Kidney epithelial cell (primary cell): ENCODE results near the gene RFFL. TPM values are rescaled to one million over a fixed set of nuclear protein-coding genes. Genes with fewer than 3 reads are reported as not detected.

ENCODE experiments used
- DNase-seq: peaks from one replicate; pipeline ENCODE4 v3.0.0-alpha.2; 2010; ENCODE audit warnings: low read depth
- H3K27me3 ChIP-seq: 2 replicates; pipeline ENCODE4 v1.6.0; 2011; ENCODE audit warnings: low read length; ENCODE audit not compliant: control insufficient read depth, insufficient read depth
- H3K36me3 ChIP-seq: 2 replicates; pipeline ENCODE4 v1.5.1; 2011; ENCODE audit warnings: low read length; ENCODE audit not compliant: control insufficient read depth, insufficient read depth
- H3K4me3 ChIP-seq: 2 replicates; pipeline ENCODE4 v1.5.1; 2011; ENCODE audit warnings: low read depth, mild to moderate bottlenecking, control low read depth, low read length
- total RNA-seq: library from RNA; depleted of rRNA; stranded (reverse); fragments of >200 nt; gene quantifications from 2 replicates; pipeline ENCODE4 v1.2.3, GENCODE V29; 2015
- TF ChIP-seq, protein P1 (sequence below): IDR thresholded peaks from 2 replicates; pipeline ENCODE4 v1.5.1; 2011; ENCODE audit warnings: mild to moderate bottlenecking, moderate library complexity, low read length, control low read depth, inconsistent platforms; ENCODE audit not compliant: insufficient read depth, poor library complexity, severe bottlenecking

RFFL gene
- total RNA-seq, 1 donor from 2014 or later: 14.1 TPM

DNA sequence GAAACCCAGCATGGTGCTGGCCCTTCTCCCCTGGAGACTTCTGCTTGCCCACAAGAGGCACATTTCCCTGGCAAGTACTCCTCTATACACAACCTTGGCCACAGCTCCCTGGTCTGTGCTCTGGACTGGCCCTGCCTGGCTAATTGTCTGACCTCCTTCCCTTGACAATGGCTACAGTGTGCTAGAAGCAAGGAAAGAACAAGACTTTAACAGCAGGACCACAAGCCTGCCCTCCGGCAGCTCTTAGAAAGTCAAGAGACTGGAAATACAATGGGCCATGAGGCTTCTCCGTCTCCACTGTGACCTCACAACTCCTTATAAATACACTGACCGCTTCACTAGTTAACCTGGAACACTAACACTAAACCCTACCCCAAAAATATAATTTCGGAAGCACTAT is 46.5 kb downstream of the RFFL start:
- Histone ChIP-seq H3K4me3 (no peak overlapping the region), H3K36me3 (peaks cover 2% of the 10 kb centered on the region), H3K27me3 (no peaks in the 10 kb centered on the region)
- no peak for DNase-seq
- TF ChIP-seq, protein P1, sequence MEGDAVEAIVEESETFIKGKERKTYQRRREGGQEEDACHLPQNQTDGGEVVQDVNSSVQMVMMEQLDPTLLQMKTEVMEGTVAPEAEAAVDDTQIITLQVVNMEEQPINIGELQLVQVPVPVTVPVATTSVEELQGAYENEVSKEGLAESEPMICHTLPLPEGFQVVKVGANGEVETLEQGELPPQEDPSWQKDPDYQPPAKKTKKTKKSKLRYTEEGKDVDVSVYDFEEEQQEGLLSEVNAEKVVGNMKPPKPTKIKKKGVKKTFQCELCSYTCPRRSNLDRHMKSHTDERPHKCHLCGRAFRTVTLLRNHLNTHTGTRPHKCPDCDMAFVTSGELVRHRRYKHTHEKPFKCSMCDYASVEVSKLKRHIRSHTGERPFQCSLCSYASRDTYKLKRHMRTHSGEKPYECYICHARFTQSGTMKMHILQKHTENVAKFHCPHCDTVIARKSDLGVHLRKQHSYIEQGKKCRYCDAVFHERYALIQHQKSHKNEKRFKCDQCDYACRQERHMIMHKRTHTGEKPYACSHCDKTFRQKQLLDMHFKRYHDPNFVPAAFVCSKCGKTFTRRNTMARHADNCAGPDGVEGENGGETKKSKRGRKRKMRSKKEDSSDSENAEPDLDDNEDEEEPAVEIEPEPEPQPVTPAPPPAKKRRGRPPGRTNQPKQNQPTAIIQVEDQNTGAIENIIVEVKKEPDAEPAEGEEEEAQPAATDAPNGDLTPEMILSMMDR: no peak

DNA sequence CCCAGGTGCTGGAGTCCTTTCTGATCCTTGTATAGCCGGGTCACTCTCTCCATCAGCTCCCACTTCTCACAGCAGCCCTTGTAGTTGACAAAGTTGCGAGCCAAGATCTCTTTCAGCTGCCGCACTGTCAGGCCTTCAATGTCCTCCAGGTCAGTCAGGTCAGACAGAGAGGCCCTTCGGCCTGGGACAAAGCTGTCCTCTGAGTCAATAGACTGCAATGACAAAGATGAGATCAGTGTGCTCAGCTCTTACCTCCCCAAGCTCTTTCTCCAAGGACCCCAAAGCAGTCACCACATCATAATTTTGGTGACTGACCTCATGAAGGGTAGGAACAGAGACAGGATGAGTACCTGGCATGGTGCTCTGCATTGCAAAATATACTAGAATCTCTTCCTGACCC is 47.1 kb downstream of the RFFL start:
- TF ChIP-seq, protein P1: no peak
- no peak for DNase-seq
- H3K36me3 ChIP-seq: peaks cover 2% of the 10 kb centered on the region

DNA sequence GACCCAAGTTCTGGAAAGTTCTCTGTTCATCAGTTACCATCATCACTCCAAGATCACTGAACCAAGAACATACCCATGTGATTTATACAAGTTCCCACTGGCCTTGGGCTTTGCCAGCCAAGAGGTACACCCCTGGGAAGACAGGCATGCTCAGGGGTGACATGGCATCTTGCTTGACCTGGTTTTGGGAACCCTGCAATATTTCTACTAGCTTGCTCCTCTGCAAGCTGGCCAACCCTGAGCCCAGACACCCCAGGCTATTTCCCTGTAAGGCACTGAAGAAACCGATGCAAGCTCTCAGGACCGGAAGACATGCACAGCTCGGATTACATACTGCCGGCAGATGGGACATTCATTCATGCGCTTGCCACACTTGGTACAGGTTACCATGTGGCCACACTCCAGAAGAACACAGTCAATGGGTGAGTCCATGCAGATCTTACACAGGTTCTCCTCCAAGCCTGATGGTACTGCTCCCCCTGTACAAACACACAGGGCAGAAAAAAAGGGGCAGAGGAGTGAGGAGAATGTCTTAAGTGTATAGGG is 51.8 kb downstream of the RFFL start:
- Histone ChIP-seq H3K4me3 (no peak overlapping the region), H3K27me3 (no peaks in the 10 kb centered on the region), H3K36me3 (peaks cover 2% of the 10 kb centered on the region)
- TF ChIP-seq, protein P1: no peak
- no peak for DNase-seq

More for the DNA sequence above, 47.1 kb downstream of the RFFL start:
- Histone ChIP-seq H3K27me3 (no peaks in the 10 kb centered on the region), H3K4me3 (no peak overlapping the region)

DNA sequence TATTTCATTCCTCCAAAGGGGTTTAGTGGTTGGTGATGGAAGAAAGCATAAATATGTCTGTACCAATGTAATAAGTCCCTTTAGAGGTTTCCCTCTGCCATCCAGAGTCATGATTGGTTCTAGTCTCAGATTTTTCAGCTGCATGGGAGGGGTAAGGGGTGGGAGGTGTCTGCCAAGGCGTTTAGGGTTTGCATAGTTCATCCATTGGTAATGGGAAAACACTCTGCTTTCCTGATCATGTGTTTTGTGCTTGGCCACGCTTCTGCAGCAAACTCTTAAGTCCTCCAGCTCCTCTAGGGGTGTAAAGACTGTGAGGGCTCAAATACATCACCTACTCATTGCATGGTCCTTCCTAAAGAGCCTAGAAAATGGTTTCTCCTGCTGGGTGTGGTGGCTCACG is 53.4 kb downstream of the RFFL start:
- no peaks in the 10 kb centered on the region for H3K27me3 ChIP-seq
- no peak for DNase-seq
- no peaks in the 10 kb centered on the region for H3K36me3 ChIP-seq
- H3K4me3 ChIP-seq: no peak overlapping the region
- TF ChIP-seq, protein P1: no peak

DNA sequence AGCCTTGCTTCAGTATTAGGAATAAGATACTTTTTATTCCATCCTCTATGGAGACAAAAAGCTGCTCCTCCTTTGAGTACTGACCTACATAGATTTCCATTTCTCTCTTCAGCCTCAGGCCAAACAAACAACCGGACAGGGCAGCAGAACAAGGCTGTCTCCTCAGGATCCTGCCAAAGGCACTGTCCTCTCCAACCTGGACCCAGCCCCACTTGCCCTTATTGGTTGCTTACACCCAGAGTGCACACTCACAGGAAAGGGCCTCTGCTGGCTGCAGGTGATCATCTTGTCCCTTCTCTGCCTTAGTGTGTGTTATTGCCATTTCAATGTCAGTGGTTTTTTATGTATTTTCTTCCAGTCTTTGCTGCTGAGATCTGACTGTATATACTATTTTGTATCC is 56.5 kb downstream of the RFFL start:
- TF ChIP-seq, protein P1: no peak
- Histone ChIP-seq H3K36me3 (no peaks in the 10 kb centered on the region), H3K27me3 (no peaks in the 10 kb centered on the region)

DNA sequence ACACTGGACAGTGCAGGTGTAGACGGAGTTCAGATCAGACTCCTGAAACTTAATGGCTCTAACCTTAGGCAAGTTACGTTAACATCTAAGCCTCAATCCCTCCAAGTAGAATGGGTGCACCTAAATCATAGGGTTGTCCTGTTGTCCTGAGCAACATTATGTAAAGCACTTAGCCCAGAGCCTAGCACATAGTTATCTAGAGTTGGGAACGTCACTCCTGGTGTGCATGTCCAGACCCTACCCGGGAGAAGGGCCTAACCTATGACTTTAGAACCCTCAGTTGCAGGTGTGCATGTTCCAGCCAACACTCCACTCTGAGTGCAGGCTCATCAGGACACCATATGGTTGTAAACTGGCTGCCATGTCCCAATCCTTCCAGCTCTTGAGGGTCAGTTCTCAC is 57.2 kb downstream of the RFFL start:
- TF ChIP-seq, protein P1: no peak
- peaks cover under 1% of the 10 kb centered on the region for H3K36me3 ChIP-seq
- no peaks in the 10 kb centered on the region for H3K27me3 ChIP-seq
- DNase-seq: no peak
- no peak overlapping the region for H3K4me3 ChIP-seq

More for the DNA sequence above, 56.5 kb downstream of the RFFL start:
- H3K4me3 ChIP-seq: no peak overlapping the region
- no peak for DNase-seq
